Pancreas (tissue), 10 donors: ENCODE data around the gene FOSL1. TPM values are rescaled to one million over a fixed set of nuclear protein-coding genes. Genes with fewer than 3 reads are reported as not detected.

Source experiments
- ATAC-seq, 4 donors: fragments of 200-7000 bp; cut with Tn5 transposase; one replicate each; pipeline versions ENCODE4 v1.8.0 to v1.9.1; 2020; ENCODE audit warnings: mild to moderate bottlenecking in 4 of 4, moderate library complexity in 4 of 4
- DNase-seq, 6 donors: peaks; one replicate each; pipeline ENCODE4 v3.0.0-alpha.2; 2020
- FAIRE-seq: peaks from 2 replicates; lab custom pipeline; 2012; peaks lifted over from hg19 to GRCh38; lab: Jason Lieb, UNC
- H3K27ac ChIP-seq, 4 donors: fragments of 200-600 bp; sonication (generic); 1 replicate in 3 of 4; 2 replicates in 1 of 4; pipeline versions ENCODE4 v1.5.0 to v1.8.0; 2020
- H3K27me3 ChIP-seq, 4 donors: fragments of 200-600 bp; one replicate each; pipeline ENCODE4 v1.8.0; 2021
- H3K36me3 ChIP-seq, 3 donors: fragments of 200-600 bp; sonication (generic) in 1 of 3; one replicate each; pipeline versions ENCODE4 v1.5.0 to v1.8.0; 2020 to 2021
- H3K4me1 ChIP-seq, 3 donors: fragments of 200-600 bp; one replicate each; pipeline ENCODE4 v1.8.0; 2021
- H3K4me3 ChIP-seq, 4 donors: fragments of 200-600 bp; sonication (generic) in 2 of 4; one replicate each; pipeline versions ENCODE4 v1.5.0 to v1.8.0; 2020 to 2021
- H3K9me3 ChIP-seq, 4 donors: fragments of 200-600 bp; one replicate each; pipeline ENCODE4 v1.8.0; 2021
- WGBS, 2 donors: extraction: QIAGEN DNeasy Blood & Tissue Kit; methylation state at CpG; one replicate each; pipeline ENCODE4 v1.1.7; 2013; 5-methylcytosine and 5-hydroxymethylcytosine counted together
- intact Hi-C, 3 donors: fragments of 100-400 bp; cut with DNase I; formaldehyde crosslinking; loops; one replicate each; pipeline versions ENCODE4 v1.11.1 to v1.14.2; 2022
- polyA plus RNA-seq, 2 donors: library from polyadenylated mRNA; stranded (reverse); fragments of 200-250 nt; gene quantifications; one replicate each; pipeline ENCODE4 v1.2.3, GENCODE V29; 2013
- total RNA-seq, 6 donors: library from RNA; stranded (reverse); fragmentation: NEBNext Ultra II Directional in 4 of 6; extraction: Animal tissue kit (Norgen Biotek cat#: 25700) in 4 of 6; gene quantifications; one replicate each; pipeline versions ENCODE4 v1.2.1 to v1.2.4, GENCODE V29; 2021 to 2023
- TF ChIP-seq, protein P1 (sequence below), 4 donors: fragments of 200-600 bp; sonication (generic) in 3 of 4; IDR thresholded peaks; one replicate each; pipeline versions ENCODE4 v1.5.0 to v1.8.0; 2021; ENCODE audit warnings: antibody characterized with exemption in 4 of 4
- donor health status: healthy with polysubstance abuse.
- donor health status: DM: no; HTN: no; CAD: no; lungs with moderate emphysema.
- donor health status: DM: no; HTN: no; CAD: no.
- donor health status: control.
- donor health status: control.
- donor health status: Bipolar disorder and iron deficiency.
- donor health status: DM: yes; HTN: yes; CAD: no.
- donor health status: DM: no; HTN: no; CAD: no.
- donor health status: DM: no; HTN: no; CAD: no.
- donor health status: DM: yes; HTN: yes; CAD: no.

Gene FOSL1
- total and polyA plus RNA-seq, 8 donors = 0.19 to 4.3 (median 0.69) TPM

DNA sequence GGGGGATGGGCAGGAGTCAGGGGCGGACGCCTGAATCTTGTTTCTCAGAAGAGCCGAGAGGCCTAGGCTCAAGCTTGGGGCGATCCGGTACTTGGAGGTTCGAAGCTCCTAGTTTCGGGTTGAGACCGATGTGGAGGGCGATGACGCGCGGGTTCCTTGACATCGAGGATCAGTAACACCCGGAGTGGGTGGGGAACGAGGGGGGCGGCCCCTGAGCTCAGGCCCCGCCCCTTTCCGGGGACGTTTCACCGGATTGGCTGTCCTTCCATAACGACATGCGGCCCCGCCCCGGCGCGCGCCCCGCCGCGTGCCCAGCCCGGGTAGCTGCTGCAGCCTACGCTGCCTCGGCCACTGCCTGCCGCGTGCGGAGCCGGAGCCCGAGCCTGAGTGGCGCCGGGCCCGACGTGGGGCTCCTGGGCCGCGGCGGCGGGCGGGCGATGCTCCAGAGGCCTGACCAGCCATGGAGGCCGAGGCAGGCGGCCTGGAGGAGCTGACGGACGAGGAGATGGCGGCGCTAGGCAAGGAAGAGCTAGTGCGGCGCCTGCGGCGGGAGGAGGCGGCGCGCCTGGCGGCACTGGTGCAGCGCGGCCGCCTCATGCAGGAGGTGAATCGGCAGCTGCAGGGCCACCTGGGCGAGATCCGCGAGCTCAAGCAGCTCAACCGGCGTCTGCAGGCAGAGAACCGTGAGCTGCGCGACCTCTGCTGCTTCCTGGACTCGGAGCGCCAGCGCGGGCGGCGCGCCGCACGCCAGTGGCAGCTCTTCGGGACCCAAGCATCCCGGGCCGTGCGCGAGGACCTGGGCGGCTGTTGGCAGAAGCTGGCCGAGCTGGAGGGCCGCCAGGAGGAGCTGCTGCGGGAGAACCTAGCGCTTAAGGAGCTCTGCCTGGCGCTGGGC lies 9.6 kb downstream of the FOSL1 start, which contains the start of gene CCDC85B:
CCDC85B (plus strand) TSS at position 350 of the 895 bp plus-strand sequence; CDS start at position 461, 111 bp downstream.
- TF ChIP-seq, protein P1, sequence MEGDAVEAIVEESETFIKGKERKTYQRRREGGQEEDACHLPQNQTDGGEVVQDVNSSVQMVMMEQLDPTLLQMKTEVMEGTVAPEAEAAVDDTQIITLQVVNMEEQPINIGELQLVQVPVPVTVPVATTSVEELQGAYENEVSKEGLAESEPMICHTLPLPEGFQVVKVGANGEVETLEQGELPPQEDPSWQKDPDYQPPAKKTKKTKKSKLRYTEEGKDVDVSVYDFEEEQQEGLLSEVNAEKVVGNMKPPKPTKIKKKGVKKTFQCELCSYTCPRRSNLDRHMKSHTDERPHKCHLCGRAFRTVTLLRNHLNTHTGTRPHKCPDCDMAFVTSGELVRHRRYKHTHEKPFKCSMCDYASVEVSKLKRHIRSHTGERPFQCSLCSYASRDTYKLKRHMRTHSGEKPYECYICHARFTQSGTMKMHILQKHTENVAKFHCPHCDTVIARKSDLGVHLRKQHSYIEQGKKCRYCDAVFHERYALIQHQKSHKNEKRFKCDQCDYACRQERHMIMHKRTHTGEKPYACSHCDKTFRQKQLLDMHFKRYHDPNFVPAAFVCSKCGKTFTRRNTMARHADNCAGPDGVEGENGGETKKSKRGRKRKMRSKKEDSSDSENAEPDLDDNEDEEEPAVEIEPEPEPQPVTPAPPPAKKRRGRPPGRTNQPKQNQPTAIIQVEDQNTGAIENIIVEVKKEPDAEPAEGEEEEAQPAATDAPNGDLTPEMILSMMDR (IDR thresholded peaks at IDR 0.05) = no peak
- WGBS, 2 donors = 1% methylated on average over 71 to 94 of the region's 94 CpGs
- peaks cover 7 to 31% (median 11%) of the 10 kb centered on the region in 3 donors for H3K4me1 ChIP-seq

DNA sequence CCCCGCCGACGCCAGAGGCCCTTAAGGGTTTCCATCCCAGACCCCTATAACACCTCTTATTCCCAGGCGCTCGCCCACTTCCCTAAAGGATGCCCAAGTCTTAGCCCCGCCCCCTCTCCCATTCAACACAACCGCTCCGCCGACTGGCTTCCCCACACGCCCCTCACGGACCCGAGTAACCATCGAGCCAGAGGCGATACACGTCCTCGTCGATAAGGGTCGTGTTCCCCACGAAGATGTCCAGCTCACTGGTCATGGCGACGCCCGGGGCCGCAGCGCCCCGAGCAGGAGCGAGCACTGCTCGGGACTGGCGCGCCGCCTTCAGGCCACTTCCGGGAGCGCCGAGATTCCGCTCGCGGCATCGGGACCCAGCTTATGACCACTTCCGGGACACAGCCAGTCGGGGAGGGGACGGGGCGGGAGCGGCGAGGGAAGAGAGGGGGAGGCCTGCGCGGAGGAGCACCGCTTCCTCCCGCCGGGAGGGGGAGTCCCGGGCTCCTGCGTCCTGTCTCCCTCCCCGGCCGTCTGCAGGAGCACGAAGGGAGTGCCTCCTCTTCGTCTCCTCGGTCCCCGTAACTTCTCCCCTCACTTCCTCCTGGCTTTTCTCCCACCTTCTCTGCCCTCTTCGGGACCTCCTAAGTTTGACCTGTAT lies 11.9 kb downstream of the FOSL1 start, which contains the start of gene FIBP:
FIBP (minus strand) TSS at position 309 of the 652 bp plus-strand sequence; CDS start at position 256, 53 bp downstream.
- intact Hi-C loops = loop anchor here in 1 of 3 donors (5.0 kb wide), 2 partner anchors 99 to 176 kb away; partner anchors contain the start of gene KAT5
- Histone ChIP-seq H3K27me3 (no peaks in the 10 kb centered on the region), H3K4me3 (peak within 1 kb of the TSS; percentile 65 to 82 (median 66)), H3K27ac (peak within 1 kb of the TSS; percentile 63 to 93 (median 86)), H3K9me3 (no peaks in the 10 kb centered on the region), H3K4me1 (peaks cover 7 to 31% (median 11%) of the 10 kb centered on the region in 3 donors), H3K36me3 (peaks cover 0 to 4% (median 0%) of the 10 kb centered on the region in 3 donors)
- TF ChIP-seq, protein P1 (IDR thresholded peaks at IDR 0.05) = peak; percentile 75 to 90 (median 90)
- peak; percentile 97 to 99 (median 98) for DNase-seq
- WGBS, 2 donors = 0% methylated on average over 40 to 57 of the region's 57 CpGs
- peak; percentile 84 to 89 (median 85) for ATAC-seq
- FAIRE-seq = no peak

More for the DNA sequence above, 9.6 kb downstream of the FOSL1 start, which contains the start of gene CCDC85B:
- FAIRE-seq (no peak), DNase-seq (peak; percentile 96 to 99 (median 98)), ATAC-seq (peak; percentile 78 to 87 (median 84))
- peak within 1 kb of the TSS; percentile 76 to 93 (median 88) for H3K27ac ChIP-seq
- H3K36me3 ChIP-seq = no peaks in the 10 kb centered on the region
- intact Hi-C loops = no loop called here
- H3K9me3 ChIP-seq = no peaks in the 10 kb centered on the region
- no peaks in the 10 kb centered on the region for H3K27me3 ChIP-seq
- peak within 1 kb of the TSS; percentile 41 to 82 (median 60) for H3K4me3 ChIP-seq

DNA sequence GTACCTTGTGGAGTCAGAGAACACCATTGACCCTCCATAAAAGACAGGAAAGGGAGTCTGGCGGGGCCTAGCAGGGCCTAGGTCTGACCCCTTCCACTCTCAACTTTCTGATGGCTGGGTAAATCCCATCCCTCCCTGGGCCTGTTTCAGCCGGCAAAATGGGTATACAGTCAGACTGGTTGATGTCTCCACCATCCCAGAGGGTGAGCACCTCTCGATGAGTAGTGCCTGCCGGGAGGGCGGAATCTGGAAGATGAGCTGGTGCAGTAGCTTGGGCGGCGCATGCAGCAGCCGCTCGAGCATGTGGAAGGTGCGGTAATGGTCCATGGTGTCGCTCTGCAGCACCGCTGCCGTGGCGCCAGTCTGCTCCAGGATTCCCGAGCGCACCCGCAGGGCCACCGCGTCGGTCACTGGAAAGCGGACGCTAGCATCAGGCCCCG lies 12.4 kb downstream of the FOSL1 start:
- WGBS, 2 donors = 4 to 7% methylated on average over 23 of the region's 23 CpGs
- peak in 2 of 4 donors; percentile 0 for ATAC-seq
- Histone ChIP-seq H3K36me3 (peaks cover 0 to 4% (median 0%) of the 10 kb centered on the region in 3 donors), H3K9me3 (no peaks in the 10 kb centered on the region), H3K27ac (peak overlapping the region; percentile 63 to 93 (median 86)), H3K27me3 (no peaks in the 10 kb centered on the region), H3K4me1 (peaks cover 7 to 31% (median 11%) of the 10 kb centered on the region in 3 donors), H3K4me3 (peak overlapping the region; percentile 65 to 82 (median 66))
- intact Hi-C loops = loop anchor here in 1 of 3 donors (5.0 kb wide), 2 partner anchors 100 to 175 kb away; partner anchors contain the start of gene KAT5
- no peak for FAIRE-seq
- DNase-seq = no peak
- TF ChIP-seq, protein P1 (IDR thresholded peaks at IDR 0.05) = no peak

DNA sequence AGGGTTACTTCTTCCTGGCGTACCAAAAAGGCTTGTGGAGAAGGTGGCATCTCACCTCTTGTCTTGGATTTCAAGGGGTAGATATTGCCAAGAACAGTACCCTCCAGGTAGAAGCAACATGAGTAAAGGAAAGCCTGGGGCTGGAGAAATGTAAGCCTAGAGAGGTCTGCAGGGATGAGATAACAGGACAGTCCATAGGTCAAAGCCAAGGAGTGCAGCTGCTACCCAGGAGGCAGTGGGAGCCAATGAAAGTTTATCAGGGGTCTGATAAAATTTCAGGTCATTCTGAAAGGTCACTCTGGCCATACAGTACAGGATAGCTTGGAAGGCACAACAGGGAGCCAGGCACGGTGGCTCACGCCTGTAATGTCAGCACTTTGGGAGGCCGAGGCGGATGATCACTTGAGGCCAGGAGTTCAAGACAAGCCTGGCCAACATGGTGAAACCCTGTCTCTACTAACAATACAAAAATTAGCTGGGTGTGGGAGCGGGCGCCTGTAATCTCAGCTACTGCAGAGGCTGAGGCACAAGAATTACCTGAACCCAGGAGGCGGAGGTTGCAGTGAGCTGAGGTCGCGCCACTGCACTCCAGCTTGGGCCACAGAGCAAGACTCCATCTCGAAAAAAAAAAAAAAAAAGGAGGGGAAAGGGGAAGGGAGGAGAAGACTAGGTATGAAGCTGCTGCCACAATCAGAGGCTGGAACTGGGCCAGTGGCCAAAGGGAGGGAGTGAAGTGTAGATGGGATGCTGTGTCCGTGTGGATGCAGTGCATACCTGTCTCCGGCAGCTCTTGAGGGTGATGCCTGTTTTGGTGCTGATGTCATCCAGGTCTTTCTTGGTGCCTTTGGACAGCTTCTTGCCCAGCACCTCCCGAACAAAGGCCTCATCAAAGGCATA lies 13.1 kb downstream of the FOSL1 start:
- H3K9me3 ChIP-seq = no peaks in the 10 kb centered on the region
- ATAC-seq = no peak
- DNase-seq = peak in 2 of 6 donors; percentile 63 to 65
- no peak for FAIRE-seq
- intact Hi-C loops = loop anchor here in 1 of 3 donors (5.0 kb wide), 2 partner anchors 100 to 175 kb away; partner anchors contain the start of gene KAT5
- peaks cover 0 to 4% (median 0%) of the 10 kb centered on the region in 3 donors for H3K36me3 ChIP-seq
- WGBS, 2 donors = 76 to 88% methylated on average over 14 of the region's 14 CpGs
- TF ChIP-seq, protein P1 (IDR thresholded peaks at IDR 0.05) = no peak
- peak overlapping the region in 2 of 4 donors; percentile 91 to 93 for H3K27ac ChIP-seq
- H3K27me3 ChIP-seq = no peaks in the 10 kb centered on the region
- peaks cover 7 to 29% (median 11%) of the 10 kb centered on the region in 3 donors for H3K4me1 ChIP-seq
- peak overlapping the region in 2 of 4 donors; percentile 66 to 82 for H3K4me3 ChIP-seq
